HepG2 (cell line): ENCODE results near the gene CDC40. TPM values are rescaled to one million over a fixed set of nuclear protein-coding genes. Genes with fewer than 3 reads are reported as not detected.

Experiments
- FOXC1 ChIP-seq: sonication (generic); formaldehyde crosslinking; IDR thresholded peaks from 2 replicates; pipeline ENCODE4 v1.8.0; 2022; ENCODE audit warnings: mild to moderate bottlenecking, missing genetic modification reagents, borderline replicate concordance
- GRHL1 ChIP-seq: sonication (generic); formaldehyde crosslinking; conservative IDR thresholded peaks from 2 replicates; pipeline ENCODE4 v1.8.0; 2022; ENCODE audit warnings: missing genetic modification reagents
- JUN ChIP-seq: sonication (generic); formaldehyde crosslinking; IDR thresholded peaks from 2 replicates; pipeline ENCODE4 v1.4.0; 2020; ENCODE audit warnings: mild to moderate bottlenecking, missing genetic modification reagents
- MYC ChIP-seq: sonication (generic); formaldehyde crosslinking; IDR thresholded peaks from 2 replicates; pipeline ENCODE4 v1.9.0; 2021; ENCODE audit warnings: missing genetic modification reagents, borderline replicate concordance
- ZBTB26 ChIP-seq: IDR thresholded peaks from 2 replicates; pipeline ENCODE4 v1.6.1; 2016; ENCODE audit warnings: missing compliant biosample characterization, missing genetic modification reagents, borderline replicate concordance
- ZNF558 ChIP-seq: sonication (generic); formaldehyde crosslinking; IDR thresholded peaks from 2 replicates; pipeline ENCODE4 v1.9.0; 2022; ENCODE audit warnings: mild to moderate bottlenecking, missing genetic modification reagents, borderline replicate concordance
- ZNF598 ChIP-seq: sonication (generic); formaldehyde crosslinking; IDR thresholded peaks from 2 replicates; pipeline ENCODE4 v1.5.1; 2020; ENCODE audit warnings: mild to moderate bottlenecking, missing genetic modification reagents, borderline replicate concordance
- ZNF614 ChIP-seq: IDR thresholded peaks from 2 replicates; pipeline ENCODE4 v1.6.1; 2018; ENCODE audit warnings: missing biosample characterization, missing genetic modification reagents, inconsistent platforms, borderline replicate concordance
- ZNF766 ChIP-seq: sonication (generic); formaldehyde crosslinking; IDR thresholded peaks from 2 replicates; pipeline ENCODE4 v1.5.0; 2020; ENCODE audit warnings: missing genetic modification reagents, borderline replicate concordance
- ZNF841 ChIP-seq: sonication (generic); formaldehyde crosslinking; IDR thresholded peaks from 2 replicates; pipeline ENCODE4 v1.8.1; 2023; ENCODE audit warnings: missing genetic modification reagents, borderline replicate concordance
- ZNF879 ChIP-seq: sonication (generic); formaldehyde crosslinking; IDR thresholded peaks from 2 replicates; pipeline ENCODE4 v1.8.1; 2023; ENCODE audit warnings: missing genetic modification reagents
- ZSCAN9 ChIP-seq: IDR thresholded peaks from 2 replicates; pipeline ENCODE4 v1.6.1; 2016; ENCODE audit warnings: borderline replicate concordance
- polyA plus RNA-seq, 8 experiments: library from polyadenylated mRNA; depleted of rRNA in 3 of 8; stranded (reverse) in 7 of 8; unstranded in 1 of 8; fragments of >200 nt; fragmentation: Illumina TruSeq in 4 of 8; extraction: Trizol in 4 of 8; gene quantifications; 2 replicates each; pipeline versions ENCODE4 v1.2.1 to v1.2.3, GENCODE V29; 2011 to 2016; ENCODE audit warnings: low read depth in 4 of 8, missing spikeins in 1 of 8, mixed read lengths in 1 of 8; ENCODE audit not compliant: insufficient read depth in 1 of 8
- total RNA-seq, 5 experiments: library from RNA; depleted of rRNA; stranded (reverse); fragments of >200 nt; fragmentation: Illumina TruSeq; extraction: Trizol; gene quantifications; 2 replicates each; pipeline ENCODE4 v1.2.3, GENCODE V29; 2016; ENCODE audit warnings: low read depth in 1 of 5
- TF ChIP-seq, protein P1 (sequence below): IDR thresholded peaks from 2 replicates; pipeline ENCODE4 v1.6.1; 2016
- TF ChIP-seq, protein P2 (sequence below): IDR thresholded peaks from 2 replicates; pipeline ENCODE4 v1.6.1; 2018; ENCODE audit warnings: missing genetic modification reagents, mild to moderate bottlenecking, missing compliant biosample characterization

The CDC40 gene
- total and polyA plus RNA-seq, 2 of the 13 experiments (the other 11 are each of a cell fraction or from before 2014, with no cell fraction given), result 11.4 to 21.5 TPM

- TF ChIP-seq, protein P1, sequence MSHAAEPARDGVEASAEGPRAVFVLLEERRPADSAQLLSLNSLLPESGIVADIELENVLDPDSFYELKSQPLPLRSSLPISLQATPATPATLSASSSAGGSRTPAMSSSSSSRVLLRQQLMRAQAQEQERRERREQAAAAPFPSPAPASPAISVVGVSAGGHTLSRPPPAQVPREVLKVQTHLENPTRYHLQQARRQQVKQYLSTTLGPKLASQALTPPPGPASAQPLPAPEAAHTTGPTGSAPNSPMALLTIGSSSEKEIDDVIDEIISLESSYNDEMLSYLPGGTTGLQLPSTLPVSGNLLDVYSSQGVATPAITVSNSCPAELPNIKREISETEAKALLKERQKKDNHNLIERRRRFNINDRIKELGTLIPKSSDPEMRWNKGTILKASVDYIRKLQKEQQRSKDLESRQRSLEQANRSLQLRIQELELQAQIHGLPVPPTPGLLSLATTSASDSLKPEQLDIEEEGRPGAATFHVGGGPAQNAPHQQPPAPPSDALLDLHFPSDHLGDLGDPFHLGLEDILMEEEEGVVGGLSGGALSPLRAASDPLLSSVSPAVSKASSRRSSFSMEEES (CRISPR knock-in tag), result 0 out of 2 replicates have a peak, but pooled peaks have one; percentile 37
- no peak for TF ChIP-seq JUN (CRISPR knock-in tag)
- peak; percentile 58; the same call in 1 of the 2 replicates for TF ChIP-seq ZSCAN9 (CRISPR knock-in tag)
- TF ChIP-seq ZNF879 (CRISPR knock-in tag), result no peak
- TF ChIP-seq ZNF598, result no peak
- no peak for TF ChIP-seq ZNF558 (CRISPR knock-in tag)
- 0 out of 2 replicates have a peak, but pooled peaks have one; percentile 40 for TF ChIP-seq ZNF766 (CRISPR knock-in tag)
- TF ChIP-seq, protein P2, sequence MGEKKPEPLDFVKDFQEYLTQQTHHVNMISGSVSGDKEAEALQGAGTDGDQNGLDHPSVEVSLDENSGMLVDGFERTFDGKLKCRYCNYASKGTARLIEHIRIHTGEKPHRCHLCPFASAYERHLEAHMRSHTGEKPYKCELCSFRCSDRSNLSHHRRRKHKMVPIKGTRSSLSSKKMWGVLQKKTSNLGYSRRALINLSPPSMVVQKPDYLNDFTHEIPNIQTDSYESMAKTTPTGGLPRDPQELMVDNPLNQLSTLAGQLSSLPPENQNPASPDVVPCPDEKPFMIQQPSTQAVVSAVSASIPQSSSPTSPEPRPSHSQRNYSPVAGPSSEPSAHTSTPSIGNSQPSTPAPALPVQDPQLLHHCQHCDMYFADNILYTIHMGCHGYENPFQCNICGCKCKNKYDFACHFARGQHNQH (CRISPR knock-in tag), result 0 out of 2 replicates have a peak, but pooled peaks have one; percentile 31
- TF ChIP-seq ZNF841, result no peak
- no peak for TF ChIP-seq GRHL1 (CRISPR knock-in tag)
- TF ChIP-seq MYC (CRISPR knock-in tag), result no peak
- no peak for TF ChIP-seq ZNF614 (CRISPR knock-in tag)
- 0 out of 2 replicates have a peak, but pooled peaks have one; percentile 24 for TF ChIP-seq ZBTB26
- no peak for TF ChIP-seq FOXC1 (CRISPR knock-in tag)
Measured at GRCh38 chr6:110255211-110255750, 75.1 kb downstream of the CDC40 start (continued).
